Measurements from ENCODE around the gene MOSPD3.
"Not testable (repeated sequence)": the region's sequence is repeated elsewhere in the genome, so short reads cannot be mapped to it uniquely, and the experiment has no call there.

The MOSPD3 gene

GRCh38 chr7:100611983-100612729 is at the start of gene MOSPD3:
TSS of gene MOSPD3 (plus strand) at chr7:100612540. CDS start at chr7:100612792, 252 bp downstream.
- FAIRE-seq, result peak; percentile 99

- no peak for FAIRE-seq
These were observed 49.2 kb upstream of the MOSPD3 start for GRCh38 chr7:100563100-100563564.

GRCh38 chr7:100563809-100564400 is 48.4 kb upstream of the MOSPD3 start:
- no peak for FAIRE-seq

GRCh38 chr7:100564405-100564804 is 47.9 kb upstream of the MOSPD3 start:
- not testable (repeated sequence) for FAIRE-seq

GRCh38 chr7:100565133-100565571 is 47.2 kb upstream of the MOSPD3 start:
- FAIRE-seq, result no peak

GRCh38 chr7:100566018-100566531 is 46.3 kb upstream of the MOSPD3 start:
- no peak for FAIRE-seq

GRCh38 chr7:100567031-100567730 is 45.2 kb upstream of the MOSPD3 start:
- no peak for FAIRE-seq

- no peak for FAIRE-seq
These were observed 44.6 kb upstream of the MOSPD3 start for GRCh38 chr7:100567751-100568175.

- no peak for FAIRE-seq
These were observed 44.0 kb upstream of the MOSPD3 start for GRCh38 chr7:100568176-100568895.

GRCh38 chr7:100568896-100569844 is 43.2 kb upstream of the MOSPD3 start:
- FAIRE-seq, result peak; percentile 97

GRCh38 chr7:100570954-100571828 is 41.1 kb upstream of the MOSPD3 start:
- peak; percentile 94 for FAIRE-seq

- no peak for FAIRE-seq
These were observed 40.6 kb upstream of the MOSPD3 start for GRCh38 chr7:100571829-100572116.

- FAIRE-seq, result no peak
These were observed 39.9 kb upstream of the MOSPD3 start for GRCh38 chr7:100572281-100572948.

- FAIRE-seq, result no peak
These were observed 39.2 kb upstream of the MOSPD3 start for GRCh38 chr7:100572949-100573675.

GRCh38 chr7:100573691-100574361 is 38.5 kb upstream of the MOSPD3 start, which contains the start of gene SAP25:
TSS of gene SAP25 (minus strand) at chr7:100573900. CDS start at chr7:100573742, 158 bp downstream.
- no peak for FAIRE-seq

- FAIRE-seq, result no peak
These were observed 37.8 kb upstream of the MOSPD3 start for GRCh38 chr7:100574362-100575205.

GRCh38 chr7:100575206-100575631 is 37.1 kb upstream of the MOSPD3 start:
- no peak for FAIRE-seq
